H7 (cell line): ENCODE measurements around the gene CEACAM1. TPM values are rescaled to one million over a fixed set of nuclear protein-coding genes. Genes with fewer than 3 reads are reported as not detected.
"Not testable (repeated sequence)": the region's sequence is repeated elsewhere in the genome, so short reads cannot be mapped to it uniquely, and the experiment has no call there.

Experiments used
- DNase-seq: peaks from one replicate; pipeline ENCODE4 v3.0.0; 2012
- H3K27me3 ChIP-seq: 2 replicates; pipeline ENCODE4 v1.6.0; 2011; ENCODE audit warnings: mild to moderate bottlenecking, low read length; ENCODE audit not compliant: control insufficient read depth, insufficient read depth
- H3K36me3 ChIP-seq: replicated peaks from 2 replicates; pipeline ENCODE4 v1.5.1; 2011; ENCODE audit warnings: low read length; ENCODE audit not compliant: control insufficient read depth, insufficient read depth
- H3K4me3 ChIP-seq: 2 replicates; pipeline ENCODE4 v1.5.1; 2011; ENCODE audit warnings: low read depth, mild to moderate bottlenecking, control low read depth, low read length, moderate library complexity; ENCODE audit not compliant: insufficient read depth
- total RNA-seq: library from RNA; depleted of rRNA; stranded (reverse); fragments of >200 nt; shearing (Covaris generic); gene quantifications from 2 replicates; pipeline ENCODE4 v1.2.3, GENCODE V29; 2014; rRNA removed

Gene CEACAM1
- total RNA-seq, 1 experiment from 2014 or later, result 0.42 TPM

DNA sequence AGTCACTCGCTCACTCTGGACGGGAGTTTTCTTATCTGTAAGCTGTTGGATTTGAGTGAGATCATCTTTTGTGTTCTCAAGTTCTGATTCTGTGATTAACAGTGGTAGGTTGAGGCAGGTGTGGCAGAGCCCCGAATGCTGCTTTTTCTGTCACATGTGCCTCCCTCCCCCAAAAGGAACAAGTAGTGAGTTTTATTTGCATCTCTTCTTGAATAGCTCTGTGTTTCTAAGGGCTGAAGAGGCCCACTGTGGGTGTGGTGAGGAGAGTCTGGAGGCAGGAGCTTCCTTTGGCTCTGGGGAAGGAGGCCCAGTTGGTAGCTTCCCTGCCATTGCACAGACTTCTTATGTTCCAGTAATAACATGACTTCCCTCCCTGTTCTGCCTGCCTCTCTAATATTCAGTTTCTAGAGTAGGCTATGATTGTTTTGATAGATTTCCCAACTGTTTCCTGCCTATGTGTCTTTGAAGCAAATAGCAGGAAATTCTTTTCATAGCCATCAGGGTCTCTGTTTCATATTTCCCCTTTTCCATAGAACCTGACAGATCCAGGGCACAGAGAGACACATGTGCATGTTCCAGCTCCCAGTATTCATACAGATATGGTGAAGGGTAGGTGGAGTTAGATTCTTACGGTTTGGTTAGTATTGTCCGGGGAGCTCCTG is 61.6 kb downstream of the CEACAM1 start:
- Histone ChIP-seq H3K4me3 (no peak overlapping the region), H3K27me3 (no peaks in the 10 kb centered on the region), H3K36me3 (no peaks in the 10 kb centered on the region)
- DNase-seq, result no peak

DNA sequence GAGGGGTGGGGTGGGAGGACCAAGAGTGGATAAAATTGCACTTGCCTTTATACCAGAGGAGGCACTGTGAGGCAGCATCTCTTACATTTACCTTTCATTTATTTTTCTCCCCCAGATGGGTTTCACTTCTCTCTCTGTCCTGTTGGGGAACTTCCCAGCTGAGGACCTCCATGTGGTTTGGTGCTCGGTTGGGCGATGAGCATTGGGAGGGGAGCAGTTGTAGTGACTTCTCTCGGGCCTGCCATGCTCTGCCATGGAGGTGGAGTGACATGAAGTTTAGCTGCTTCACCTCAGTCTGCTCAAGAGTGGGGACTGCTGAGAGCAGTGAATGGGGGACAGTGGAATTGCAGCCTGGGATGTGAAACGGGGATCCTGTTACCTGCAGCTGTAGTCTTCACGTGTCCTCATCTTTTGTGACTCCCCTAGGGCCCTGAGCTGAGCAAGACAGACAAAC is 62.4 kb downstream of the CEACAM1 start:
- Histone ChIP-seq H3K36me3 (no peaks in the 10 kb centered on the region), H3K27me3 (no peaks in the 10 kb centered on the region), H3K4me3 (no peak overlapping the region)
- DNase-seq, result peak; percentile 47

GRCh38 chr19:42461700-42462324 is 66.5 kb downstream of the CEACAM1 start:
- Histone ChIP-seq H3K4me3 (no peak overlapping the region), H3K27me3 (no peaks in the 10 kb centered on the region), H3K36me3 (no peaks in the 10 kb centered on the region)
- no peak for DNase-seq

DNA sequence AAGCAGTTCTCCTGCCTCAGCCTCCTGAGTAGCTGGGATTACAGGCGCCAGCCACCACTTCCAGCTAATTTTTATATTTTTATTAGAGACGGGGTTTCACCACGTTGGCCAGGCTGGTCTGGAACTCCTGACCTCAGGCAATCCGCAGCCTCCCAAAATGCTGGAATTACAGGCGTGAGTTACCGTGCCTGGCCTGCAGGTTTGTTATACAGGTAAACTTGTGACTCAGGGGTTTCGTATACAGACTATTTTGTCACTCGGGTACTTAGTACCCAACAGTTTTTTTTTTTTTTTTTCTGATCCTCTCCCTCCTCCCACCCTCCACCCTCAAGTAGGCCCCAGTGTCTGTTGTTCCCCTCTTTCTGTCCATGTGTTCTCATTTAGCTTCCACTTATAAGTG is 67.0 kb downstream of the CEACAM1 start:
- not testable (repeated sequence) for H3K36me3 ChIP-seq, H3K27me3 ChIP-seq, H3K4me3 ChIP-seq, DNase-seq

GRCh38 chr19:42459926-42460325 is 68.4 kb downstream of the CEACAM1 start:
- Histone ChIP-seq H3K4me3 (no peak overlapping the region), H3K27me3 (no peaks in the 10 kb centered on the region), H3K36me3 (no peaks in the 10 kb centered on the region)
- no peak for DNase-seq

Other genes with a start within 250 kb of the CEACAM1 start
- gene PRR19, start 226.3 kb downstream of the CEACAM1 start, total RNA-seq, result 3.3 and 5.2 TPM in 2 replicates
- gene PAFAH1B3, start 225.9 kb downstream of the CEACAM1 start, total RNA-seq, result 96.5 and 152 TPM in 2 replicates
- 0.38 and 0.41 TPM in 2 replicates for gene TMEM145, start 215.2 kb downstream of the CEACAM1 start, total RNA-seq
- gene MEGF8, start 202.8 kb downstream of the CEACAM1 start, total RNA-seq, result 26.1 and 33.4 TPM in 2 replicates
- 7.8 and 11.5 TPM in 2 replicates for gene CNFN, start 138.2 kb downstream of the CEACAM1 start, total RNA-seq
- gene LIPE, start 101.1 kb downstream of the CEACAM1 start, total RNA-seq, result 7.5 and 8.2 TPM in 2 replicates
- not detected in 2 replicates for gene CXCL17, start 85.5 kb downstream of the CEACAM1 start, total RNA-seq
- gene CEACAM8, start 66.4 kb upstream of the CEACAM1 start, total RNA-seq, result not detected in 2 replicates
- gene PSG3, start 212.0 kb upstream of the CEACAM1 start, total RNA-seq, result not detected in 2 replicates
- gene PSG8, start 237.2 kb upstream of the CEACAM1 start, total RNA-seq, result not detected in 2 replicates